ENCODE data around the gene LRBA.

LRBA gene

DNA sequence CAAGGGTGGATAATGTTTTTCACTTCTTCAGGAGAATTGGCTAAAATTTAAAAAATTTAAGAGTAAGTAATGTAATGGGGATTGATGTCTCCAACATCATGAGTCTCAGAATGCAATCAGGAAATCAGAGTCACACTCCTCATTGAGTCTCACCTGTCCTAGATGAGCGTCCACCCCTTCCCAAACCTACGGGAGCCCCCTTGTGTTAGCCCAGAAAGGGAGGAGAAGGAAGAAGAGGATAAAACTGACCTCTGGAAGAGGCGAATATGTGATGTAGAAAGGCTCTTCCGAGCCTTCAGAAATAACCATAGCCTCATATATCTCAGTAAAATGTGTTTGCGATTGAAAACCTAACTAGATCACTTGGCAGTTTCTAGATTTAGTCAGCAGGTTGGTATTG is 779.8 kb downstream of the LRBA start:
- DNase-seq (ENCODE audit: low spot score): no peak
- peak overlapping the region; percentile 74 to 88 for H3K27ac ChIP-seq
- H3K4me3 ChIP-seq: no peak overlapping the region
- TF ChIP-seq CTCF (IDR thresholded peaks at IDR 0.05): no peak

DNA sequence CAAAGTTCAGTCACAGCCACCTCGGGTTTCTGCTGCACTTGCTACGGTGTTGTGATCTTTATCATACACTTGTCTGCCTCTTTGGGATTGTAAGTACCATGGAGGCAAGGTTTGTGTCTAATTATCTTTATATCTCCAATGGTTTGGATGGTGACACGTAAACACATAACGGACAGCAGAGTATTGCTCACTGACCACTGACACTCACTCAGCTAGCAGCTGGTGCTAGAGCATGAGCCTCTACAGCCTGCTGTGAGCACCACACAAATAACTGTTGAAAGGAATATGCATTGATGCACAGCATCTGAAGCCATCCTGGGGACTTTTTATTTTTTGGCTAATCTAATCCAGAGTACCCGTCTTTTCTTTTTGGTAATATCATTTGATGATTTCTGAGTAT is 780.8 kb downstream of the LRBA start:
- no peak for TF ChIP-seq CTCF (IDR thresholded peaks at IDR 0.05)
- H3K27ac ChIP-seq: no peak overlapping the region
- no peak for DNase-seq (ENCODE audit: low spot score)
- H3K4me3 ChIP-seq: no peak overlapping the region

DNA sequence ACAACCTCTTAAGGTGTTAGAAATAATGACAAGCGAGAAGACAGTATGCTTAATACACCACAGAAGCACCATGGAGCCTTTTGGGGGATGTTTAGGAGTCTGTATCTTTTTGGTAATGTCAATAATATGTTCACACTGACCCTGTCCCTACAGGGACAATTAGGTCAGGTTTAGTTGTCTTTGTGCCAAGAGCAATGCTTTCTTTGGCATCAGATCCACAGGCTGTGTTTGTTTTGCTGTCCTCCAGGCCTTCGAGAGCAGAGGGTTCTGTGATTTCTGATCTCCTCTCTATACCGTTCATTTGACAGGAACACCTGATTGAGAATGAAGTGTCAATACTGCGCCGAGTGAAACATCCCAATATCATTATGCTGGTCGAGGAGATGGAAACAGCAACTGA is 783.1 kb downstream of the LRBA start:
- no peak for DNase-seq (ENCODE audit: low spot score)
- no peak overlapping the region for H3K4me3 ChIP-seq
- no peak for TF ChIP-seq CTCF (IDR thresholded peaks at IDR 0.05)
- H3K27ac ChIP-seq: peak overlapping the region in 1 of 2 donors; percentile 39

- DNase-seq (ENCODE audit: low spot score): no peak
- no peak for TF ChIP-seq CTCF (IDR thresholded peaks at IDR 0.05)
- H3K27ac ChIP-seq: peak overlapping the region in 1 of 2 donors; percentile 39
Observed at GRCh38 chr4:150231107-150231770, 783.8 kb downstream of the LRBA start.

GRCh38 chr4:150230561-150230960 is 784.5 kb downstream of the LRBA start:
- no peak for TF ChIP-seq CTCF (IDR thresholded peaks at IDR 0.05)
- H3K27ac ChIP-seq: no peak overlapping the region
- H3K4me3 ChIP-seq: no peak overlapping the region
- DNase-seq (ENCODE audit: low spot score): no peak

More at GRCh38 chr4:150231107-150231770, 783.8 kb downstream of the LRBA start:
- H3K4me3 ChIP-seq: no peak overlapping the region

DNA sequence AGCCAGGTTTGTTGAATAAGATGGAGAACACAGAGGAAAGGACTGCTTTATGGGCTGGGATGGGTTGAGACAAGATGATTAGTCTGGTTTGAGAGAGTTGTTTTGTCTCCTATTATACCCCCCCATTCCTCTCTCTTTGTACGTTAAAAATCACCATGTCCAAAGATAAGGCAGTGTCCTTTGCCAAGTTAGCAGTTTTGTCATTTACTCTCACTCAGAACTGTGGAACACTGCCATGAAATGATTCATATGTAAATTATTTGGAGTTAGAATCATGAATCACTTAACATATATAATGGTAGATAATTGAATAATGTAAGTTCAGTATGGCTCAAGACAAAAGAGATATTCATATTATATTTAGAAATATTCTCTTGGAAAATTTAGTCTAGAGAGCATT is 785.6 kb downstream of the LRBA start:
- peak overlapping the region in 1 of 2 donors; percentile 48 for H3K27ac ChIP-seq
- no peak for DNase-seq (ENCODE audit: low spot score)
- no peak overlapping the region for H3K4me3 ChIP-seq
- no peak for TF ChIP-seq CTCF (IDR thresholded peaks at IDR 0.05)

DNA sequence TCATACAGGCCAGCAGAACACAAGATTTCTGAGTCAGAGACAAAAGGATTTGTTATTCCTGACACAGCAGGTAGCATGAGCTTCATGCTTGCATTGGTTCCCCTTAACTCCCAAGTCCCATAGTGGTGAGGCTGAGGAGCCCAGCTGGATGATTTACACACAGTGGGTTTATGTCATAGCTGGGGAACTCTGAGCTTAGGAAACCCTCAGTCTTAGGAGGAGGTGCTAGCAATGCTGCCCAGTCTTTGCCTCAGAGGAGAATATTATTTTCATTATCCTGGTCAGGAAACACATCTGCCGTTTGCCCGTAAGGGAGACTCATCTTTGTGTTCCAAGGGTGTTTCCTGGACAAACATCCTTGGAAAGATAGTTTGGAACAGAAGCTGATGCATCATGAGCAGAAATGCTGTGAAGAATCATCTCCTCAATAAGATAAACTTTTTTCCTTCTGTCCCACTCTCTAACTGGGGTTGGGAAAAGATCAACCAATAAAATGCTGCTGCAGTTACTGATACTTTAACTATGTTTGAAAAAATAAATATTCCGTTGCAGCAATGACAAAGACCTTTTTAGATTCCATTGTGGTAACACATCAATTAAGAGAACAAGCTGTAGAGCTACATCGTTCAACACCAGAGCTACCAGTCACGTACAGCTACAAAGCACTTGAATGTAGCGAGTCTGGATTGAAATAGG is 790.0 kb downstream of the LRBA start:
- H3K27ac ChIP-seq: no peak overlapping the region
- no peak overlapping the region for H3K4me3 ChIP-seq
- DNase-seq (ENCODE audit: low spot score): no peak
- TF ChIP-seq CTCF (IDR thresholded peaks at IDR 0.05): no peak
